ENCODE results near the gene NAPG. TPM values are rescaled to one million over a fixed set of nuclear protein-coding genes. Genes with fewer than 3 reads are reported as not detected.

NAPG gene
- total RNA-seq, 1 experiment from 2014 or later = 25.8 TPM

GRCh38 chr18:10530852-10531251, 5.0 kb downstream of the NAPG start:
- Mint-ChIP-seq H3K9me3 (no peaks in the 10 kb centered on the region), H3K4me1 (peaks cover 15% of the 10 kb centered on the region)

GRCh38 chr18:10533111-10533510, 7.3 kb downstream of the NAPG start:
- no peak for TF ChIP-seq TEAD1 (CRISPR knock-in tag; IDR thresholded peaks at IDR 0.05)
- no peak for TF ChIP-seq FOXP1 (CRISPR knock-in tag; IDR thresholded peaks at IDR 0.05; ENCODE audit: borderline replicate concordance)
- no peak for TF ChIP-seq TP53 (CRISPR knock-in tag; IDR thresholded peaks at IDR 0.05)
- no peak for TF ChIP-seq ZNF423 (CRISPR knock-in tag; IDR thresholded peaks at IDR 0.05)
- no peak for TF ChIP-seq GTF2I (CRISPR knock-in tag; conservative IDR thresholded peaks at IDR 0.05)
- TF ChIP-seq SP1 (CRISPR knock-in tag; conservative IDR thresholded peaks at IDR 0.05) = no peak
- no peak for TF ChIP-seq HMGA2 (CRISPR knock-in tag; IDR thresholded peaks at IDR 0.05)
- TF ChIP-seq SOX15 (CRISPR knock-in tag; IDR thresholded peaks at IDR 0.05) = no peak
- no peak for TF ChIP-seq ZNF671 (CRISPR knock-in tag; IDR thresholded peaks at IDR 0.05)
- no peak for TF ChIP-seq CDX4 (CRISPR knock-in tag; IDR thresholded peaks at IDR 0.05; ENCODE audit: borderline replicate concordance)
- TF ChIP-seq PRRX2 (CRISPR knock-in tag; IDR thresholded peaks at IDR 0.05) = no peak
- no peak for TF ChIP-seq TEAD4 (CRISPR knock-in tag; IDR thresholded peaks at IDR 0.05)
- no peak for TF ChIP-seq ZBTB21 (CRISPR knock-in tag; IDR thresholded peaks at IDR 0.05; ENCODE audit: borderline replicate concordance)
- TF ChIP-seq ZSCAN18 (CRISPR knock-in tag; IDR thresholded peaks at IDR 0.05) = no peak
- no peak for TF ChIP-seq RORB (CRISPR knock-in tag; IDR thresholded peaks at IDR 0.05)
- no peak for TF ChIP-seq PREB (CRISPR knock-in tag; IDR thresholded peaks at IDR 0.05; ENCODE audit: borderline replicate concordance)
- TF ChIP-seq MLX (CRISPR knock-in tag; IDR thresholded peaks at IDR 0.05) = no peak
- ChIA-PET POLR2A (no interaction called here), CTCF (no interaction called here)
- Mint-ChIP-seq H3K36me3 (peaks cover 6% of the 10 kb centered on the region; the same call in 1 of the 2 replicates), H3K4me3 (no peak overlapping the region), H3K9me3 (no peaks in the 10 kb centered on the region), H3K4me1 (peaks cover 7% of the 10 kb centered on the region), H3K27ac (no peak overlapping the region), H3K27me3 (ENCODE audit: low read depth) (no peaks in the 10 kb centered on the region)
- DNase-seq (ENCODE audit: low spot score) = no peak
- ATAC-seq = no peak

More at GRCh38 chr18:10530852-10531251, 5.0 kb downstream of the NAPG start:
- TF ChIP-seq ZNF512 (CRISPR knock-in tag; IDR thresholded peaks at IDR 0.05; ENCODE audit: borderline replicate concordance) (no peak), JUN (CRISPR knock-in tag; IDR thresholded peaks at IDR 0.05) (no peak), SMAD3 (CRISPR knock-in tag; IDR thresholded peaks at IDR 0.05; ENCODE audit: borderline replicate concordance) (no peak), ZNF121 (CRISPR knock-in tag; IDR thresholded peaks at IDR 0.05) (no peak), FOXP4 (CRISPR knock-in tag; IDR thresholded peaks at IDR 0.05) (no peak), MXD4 (CRISPR knock-in tag; IDR thresholded peaks at IDR 0.05; ENCODE audit: borderline replicate concordance) (no peak), ZNF671 (CRISPR knock-in tag; IDR thresholded peaks at IDR 0.05) (no peak), ZMAT4 (CRISPR knock-in tag; IDR thresholded peaks at IDR 0.05) (no peak), TCF7 (CRISPR knock-in tag; IDR thresholded peaks at IDR 0.05; ENCODE audit: low read depth) (no peak), FOXP1 (CRISPR knock-in tag; IDR thresholded peaks at IDR 0.05; ENCODE audit: borderline replicate concordance) (no peak), ZNF396 (CRISPR knock-in tag; IDR thresholded peaks at IDR 0.05; ENCODE audit: borderline replicate concordance) (no peak)
- no peak for ATAC-seq
- Mint-ChIP-seq H3K27me3 (ENCODE audit: low read depth) (no peaks in the 10 kb centered on the region), H3K4me3 (no peak overlapping the region), H3K27ac (no peak overlapping the region), H3K36me3 (peaks cover 3% of the 10 kb centered on the region; the same call in 1 of the 2 replicates)
- ChIA-PET CTCF (no interaction called here), POLR2A (no interaction called here)
- DNase-seq (ENCODE audit: low spot score) = no peak
